Measurements from ENCODE around the gene ZNF91.
"Not testable (repeated sequence)": the region's sequence is repeated elsewhere in the genome, so short reads cannot be mapped to it uniquely, and the experiment has no call there.

ZNF91 gene

GRCh38 chr19:23321403-23321802 is 73.9 kb downstream of the ZNF91 start:
- not testable (repeated sequence) for DNase-seq (ENCODE audit: insufficient read length, low spot score); FAIRE-seq

GRCh38 chr19:23319571-23319970 is 75.7 kb downstream of the ZNF91 start:
- FAIRE-seq; DNase-seq (ENCODE audit: insufficient read length, low spot score): not testable (repeated sequence)

DNA sequence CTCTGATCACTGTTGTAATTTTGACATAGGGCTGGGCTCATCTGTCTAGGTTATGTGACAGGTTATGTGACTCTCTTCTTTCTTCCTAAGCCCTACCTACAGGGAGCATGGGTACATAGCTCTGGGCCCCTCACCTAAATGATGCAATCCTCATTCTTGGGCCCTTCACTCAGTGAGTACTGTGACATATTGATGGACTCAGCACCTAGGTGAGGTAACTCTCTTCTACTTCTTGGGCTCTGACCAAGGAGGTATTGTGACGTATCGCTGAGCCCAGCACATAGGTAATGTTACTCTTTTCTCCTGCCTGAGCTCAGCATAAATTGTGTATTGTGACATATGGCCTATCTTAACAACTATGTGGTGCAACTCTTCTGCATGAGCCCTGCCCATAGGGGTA is 76.3 kb downstream of the ZNF91 start:
- FAIRE-seq; DNase-seq (ENCODE audit: insufficient read length, low spot score): not testable (repeated sequence)

GRCh38 chr19:23318143-23318542 is 77.1 kb downstream of the ZNF91 start:
- DNase-seq (ENCODE audit: insufficient read length, low spot score) (no peak), FAIRE-seq (no peak)

GRCh38 chr19:23315286-23315685 is 80.0 kb downstream of the ZNF91 start:
- FAIRE-seq (no peak), DNase-seq (ENCODE audit: insufficient read length, low spot score) (no peak)

- FAIRE-seq (no peak), DNase-seq (ENCODE audit: insufficient read length, low spot score) (no peak)
Observed at GRCh38 chr19:23314505-23315251, 80.6 kb downstream of the ZNF91 start.

GRCh38 chr19:23313196-23313595 is 82.1 kb downstream of the ZNF91 start:
- DNase-seq (ENCODE audit: insufficient read length, low spot score): no peak
- FAIRE-seq: no peak

GRCh38 chr19:23312515-23312914 is 82.8 kb downstream of the ZNF91 start:
- DNase-seq (ENCODE audit: insufficient read length, low spot score) (no peak), FAIRE-seq (no peak)

- no peak for FAIRE-seq
- DNase-seq (ENCODE audit: insufficient read length, low spot score): no peak
Observed at GRCh38 chr19:23311551-23311950, 83.7 kb downstream of the ZNF91 start.

GRCh38 chr19:23310729-23311211 is 84.5 kb downstream of the ZNF91 start:
- FAIRE-seq (no peak), DNase-seq (ENCODE audit: insufficient read length, low spot score) (no peak)

DNA sequence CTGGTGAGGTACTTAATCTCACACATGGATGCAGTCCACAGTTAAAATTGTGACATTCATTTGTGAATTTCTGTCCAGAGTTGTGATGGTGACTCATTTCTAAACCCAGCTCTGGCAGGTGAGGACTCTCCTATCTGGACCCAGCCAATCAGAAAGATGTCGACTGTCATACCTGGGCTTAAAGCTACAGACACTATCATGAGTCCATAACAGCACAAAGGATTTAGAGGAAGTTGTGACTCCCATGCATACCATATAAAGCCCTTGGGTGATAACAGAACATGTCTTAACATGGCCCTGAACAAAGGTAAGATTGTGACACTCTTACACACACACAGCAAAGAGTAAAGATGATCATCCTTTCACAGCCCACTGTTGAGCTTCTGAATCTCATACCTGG is 85.3 kb downstream of the ZNF91 start:
- DNase-seq (ENCODE audit: insufficient read length, low spot score) (no peak), FAIRE-seq (no peak)

DNA sequence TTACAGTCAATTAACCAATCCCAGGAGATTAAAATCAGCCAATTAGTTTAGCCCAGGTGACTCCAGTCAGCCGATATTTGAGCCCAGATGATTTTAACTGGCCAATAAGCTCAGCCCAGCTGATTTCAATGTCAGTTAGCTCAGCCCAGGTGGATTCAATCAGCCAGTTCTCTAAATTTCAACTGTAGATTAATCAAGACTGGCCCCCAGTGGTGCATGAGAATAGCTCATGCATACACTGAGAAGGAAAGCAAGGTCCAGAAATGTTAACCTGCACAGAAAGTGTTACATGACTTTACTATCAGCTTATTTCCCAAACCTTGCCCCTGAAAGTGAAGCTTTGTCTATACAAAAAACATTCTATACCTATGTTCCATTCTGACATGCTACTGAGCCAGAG is 89.7 kb downstream of the ZNF91 start:
- peak; percentile 4 for DNase-seq (ENCODE audit: insufficient read length, low spot score)
- FAIRE-seq: no peak

DNA sequence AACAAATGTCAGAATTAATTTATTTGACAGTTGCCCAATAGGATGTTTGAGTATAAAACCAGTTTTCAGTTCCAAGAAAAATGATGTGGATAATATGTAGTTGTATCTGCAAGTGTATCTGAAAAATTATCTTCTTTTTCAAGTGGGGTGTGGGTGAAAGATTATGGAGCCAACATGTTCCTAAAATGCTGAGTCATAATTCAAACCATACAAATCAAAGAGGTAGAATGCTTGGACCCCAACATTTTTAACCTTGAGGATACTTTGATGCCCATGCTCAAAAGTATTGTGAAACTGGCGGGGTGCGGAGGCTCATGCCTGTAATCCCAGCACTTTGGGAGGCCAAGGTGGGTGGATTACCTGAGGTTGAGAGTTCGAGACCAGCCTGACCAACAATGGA is 91.0 kb downstream of the ZNF91 start:
- DNase-seq (ENCODE audit: insufficient read length, low spot score): no peak
- no peak for FAIRE-seq

DNA sequence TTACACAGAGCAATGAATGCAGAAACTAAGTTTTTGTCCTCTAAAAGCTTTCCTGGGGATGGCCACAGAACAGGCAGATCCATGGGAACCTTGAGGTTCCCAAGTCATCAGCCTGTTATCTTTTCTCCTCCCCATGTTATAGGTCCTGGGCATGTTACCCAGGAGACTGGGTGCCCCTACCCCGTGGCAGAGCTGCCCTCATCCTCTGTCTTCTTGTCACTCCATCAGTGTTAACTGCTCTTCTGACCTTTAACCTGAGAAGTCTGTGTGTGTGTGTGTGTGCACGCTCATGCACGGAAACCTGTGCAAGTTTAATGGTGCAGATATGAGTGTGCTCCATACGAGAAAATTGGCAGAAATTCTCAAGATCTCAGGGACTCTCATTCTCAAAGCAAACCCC is 101.1 kb downstream of the ZNF91 start:
- DNase-seq (ENCODE audit: insufficient read length, low spot score): no peak
- FAIRE-seq: no peak

DNA sequence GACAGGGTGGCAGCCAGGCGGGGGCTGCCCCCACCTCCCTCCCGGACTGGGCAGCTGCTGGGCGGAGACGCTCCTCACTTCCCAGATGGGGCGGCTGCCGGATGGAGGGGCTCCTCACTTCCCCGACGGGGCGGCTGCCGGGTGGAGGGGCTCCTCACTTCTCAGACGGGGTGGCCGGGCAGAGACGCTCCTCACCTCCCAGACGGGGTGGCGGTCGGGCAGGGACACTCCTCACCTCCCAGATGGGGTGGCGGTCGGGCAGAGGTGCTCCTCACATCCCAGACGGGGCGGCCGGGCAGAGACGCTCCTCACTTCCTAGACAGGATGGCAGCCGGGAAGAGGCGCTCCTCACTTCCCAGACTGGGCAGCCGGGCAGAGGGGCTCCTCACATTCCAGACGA is 105.3 kb downstream of the ZNF91 start:
- not testable (repeated sequence) for DNase-seq (ENCODE audit: insufficient read length, low spot score); FAIRE-seq
